ENCODE results near the gene NDEL1. TPM values are rescaled to one million over a fixed set of nuclear protein-coding genes. Genes with fewer than 3 reads are reported as not detected.

The NDEL1 gene
- total and polyA plus RNA-seq, 3 donors from 2014 or later: 51.2 to 85.4 (median 73.1) TPM

GRCh38 chr17:8430966-8431365, 4.7 kb upstream of the NDEL1 start:
- no peak for DNase-seq
- no peaks in the 10 kb centered on the region for H3K4me1 ChIP-seq
- H3K4me3 ChIP-seq: no peak overlapping the region
- H3K9me3 ChIP-seq: no peaks in the 10 kb centered on the region
- intact Hi-C loops (cut with DNase I; ENCODE audit: low total_unique reads): no loop called here
- no peak overlapping the region for H3K27ac ChIP-seq
- no peaks in the 10 kb centered on the region for H3K27me3 ChIP-seq
- WGBS, 2 donors: 67 to 71% methylated on average over 7 of the region's 7 CpGs
- TF ChIP-seq POLR2A (IDR thresholded peaks at IDR 0.05): no peak
- TF ChIP-seq CTCF (IDR thresholded peaks at IDR 0.05): no peak
- no peaks in the 10 kb centered on the region for H3K36me3 ChIP-seq (ENCODE audit: low read depth, missing control alignments)

- intact Hi-C loops (cut with DNase I; ENCODE audit: low total_unique reads): no loop called here
- Histone ChIP-seq H3K4me3 (peak overlapping the region; percentile 97 to 100), H3K27me3 (no peaks in the 10 kb centered on the region), H3K9me3 (no peaks in the 10 kb centered on the region), H3K27ac (peak overlapping the region; percentile 98 to 99), H3K4me1 (no peaks in the 10 kb centered on the region), H3K36me3 (ENCODE audit: low read depth, missing control alignments) (no peaks in the 10 kb centered on the region)
- 1% methylated on average over 17 to 37 of the region's 43 CpGs for WGBS, 2 donors
- peak; percentile 67 for DNase-seq
- TF ChIP-seq POLR2A (IDR thresholded peaks at IDR 0.05) (no peak), CTCF (IDR thresholded peaks at IDR 0.05) (no peak)
Observed at GRCh38 chr17:8436169-8436843, 622 bp downstream of the NDEL1 start.

GRCh38 chr17:8436844-8437171, 1.1 kb downstream of the NDEL1 start:
- DNase-seq: no peak
- Histone ChIP-seq H3K27ac (peak overlapping the region; percentile 98 to 99), H3K4me1 (no peaks in the 10 kb centered on the region), H3K4me3 (peak overlapping the region; percentile 97 to 100), H3K36me3 (ENCODE audit: low read depth, missing control alignments) (no peaks in the 10 kb centered on the region), H3K9me3 (no peaks in the 10 kb centered on the region), H3K27me3 (no peaks in the 10 kb centered on the region)
- intact Hi-C loops (cut with DNase I; ENCODE audit: low total_unique reads): no loop called here
- WGBS, 2 donors: 11 to 17% methylated on average over 5 of the region's 5 CpGs
- no peak for TF ChIP-seq CTCF (IDR thresholded peaks at IDR 0.05)
- no peak for TF ChIP-seq POLR2A (IDR thresholded peaks at IDR 0.05)

GRCh38 chr17:8438441-8438840, 2.8 kb downstream of the NDEL1 start:
- Histone ChIP-seq H3K4me3 (no peak overlapping the region), H3K9me3 (no peaks in the 10 kb centered on the region), H3K4me1 (no peaks in the 10 kb centered on the region), H3K27me3 (no peaks in the 10 kb centered on the region), H3K27ac (no peak overlapping the region), H3K36me3 (ENCODE audit: low read depth, missing control alignments) (no peaks in the 10 kb centered on the region)
- no peak for TF ChIP-seq POLR2A (IDR thresholded peaks at IDR 0.05)
- TF ChIP-seq CTCF (IDR thresholded peaks at IDR 0.05): no peak
- DNase-seq: no peak
- intact Hi-C loops (cut with DNase I; ENCODE audit: low total_unique reads): no loop called here
- 89 to 90% methylated on average over 5 of the region's 5 CpGs for WGBS, 2 donors

GRCh38 chr17:8439681-8440080, 4.0 kb downstream of the NDEL1 start:
- TF ChIP-seq POLR2A (IDR thresholded peaks at IDR 0.05): no peak
- no peak for TF ChIP-seq CTCF (IDR thresholded peaks at IDR 0.05)
- no peaks in the 10 kb centered on the region for H3K9me3 ChIP-seq
- WGBS, 2 donors: 95 to 99% methylated on average over 3 of the region's 3 CpGs
- DNase-seq: no peak
- H3K4me3 ChIP-seq: no peak overlapping the region
- no peaks in the 10 kb centered on the region for H3K27me3 ChIP-seq
- H3K36me3 ChIP-seq (ENCODE audit: low read depth, missing control alignments): no peaks in the 10 kb centered on the region
- H3K27ac ChIP-seq: no peak overlapping the region
- no peaks in the 10 kb centered on the region for H3K4me1 ChIP-seq
- intact Hi-C loops (cut with DNase I; ENCODE audit: low total_unique reads): no loop called here
